DOHH2 (cell line): Measurements from ENCODE around the gene MSH6.

Experiments used
- H3F3A ChIP-seq: fragments of 200-600 bp; sonication (generic), shearing (Covaris generic); 2 replicates; pipeline ENCODE4 v1.6.0; 2016; ENCODE audit warnings: antibody characterized with exemption, mild to moderate bottlenecking; ENCODE audit not compliant: control insufficient read depth, insufficient read depth
- H3K27ac ChIP-seq: fragments of 200-600 bp; sonication (generic); 2 replicates; pipeline ENCODE4 v1.5.1; 2014; ENCODE audit warnings: low read depth, mild to moderate bottlenecking, low read length, moderate library complexity
- H3K27me3 ChIP-seq: fragments of 200-600 bp; sonication (generic); 2 replicates; pipeline ENCODE4 v1.6.1; 2014; ENCODE audit warnings: mild to moderate bottlenecking, low read length, mixed read lengths; ENCODE audit not compliant: control insufficient read depth
- H3K36me3 ChIP-seq: fragments of 200-600 bp; sonication (generic); 2 replicates; pipeline ENCODE4 v1.6.1; 2014; ENCODE audit warnings: mild to moderate bottlenecking, low read length, moderate library complexity, mixed read lengths; ENCODE audit not compliant: control insufficient read depth
- H3K4me1 ChIP-seq: fragments of 200-600 bp; sonication (generic); 2 replicates; pipeline ENCODE4 v1.6.1; 2014; ENCODE audit warnings: mild to moderate bottlenecking, low read length, mixed read lengths; ENCODE audit not compliant: control insufficient read depth
- H3K4me2 ChIP-seq: fragments of 200-600 bp; sonication (generic); 2 replicates; pipeline ENCODE4 v1.6.0; 2014; ENCODE audit warnings: mild to moderate bottlenecking, low read length, moderate library complexity
- H3K4me3 ChIP-seq: fragments of 200-600 bp; sonication (generic); 2 replicates; pipeline ENCODE4 v1.5.1; 2014; ENCODE audit warnings: mild to moderate bottlenecking, low read length, mixed read lengths
- H3K79me2 ChIP-seq: fragments of 200-600 bp; sonication (generic); 2 replicates; pipeline ENCODE4 v1.6.1; 2014; ENCODE audit warnings: mild to moderate bottlenecking, low read length, mixed read lengths; ENCODE audit not compliant: control insufficient read depth
- H3K9me2 ChIP-seq: fragments of 200-600 bp; sonication (generic); replicated peaks from 2 replicates; pipeline ENCODE4 v1.6.1; 2014; ENCODE audit warnings: mild to moderate bottlenecking, low read length, mixed read lengths; ENCODE audit not compliant: control insufficient read depth
- H3K9me3 ChIP-seq: fragments of 200-600 bp; sonication (generic); 2 replicates; pipeline ENCODE4 v1.6.1; 2014; ENCODE audit warnings: antibody characterized with exemption, low read length, mixed read lengths; ENCODE audit not compliant: control insufficient read depth, insufficient read depth
- H4K20me1 ChIP-seq: fragments of 200-600 bp; sonication (generic); 2 replicates; pipeline ENCODE4 v1.6.0; 2014; ENCODE audit warnings: low read depth, mild to moderate bottlenecking, antibody characterized with exemption, low read length, moderate library complexity; ENCODE audit not compliant: control insufficient read depth, insufficient read depth
- CTCF ChIP-seq: fragments of 200-600 bp; sonication (generic); IDR thresholded peaks from one replicate; pipeline ENCODE4 v1.5.1; 2014; ENCODE audit warnings: antibody characterized with exemption, mild to moderate bottlenecking, low read depth, low read length; ENCODE audit not compliant: poor library complexity, severe bottlenecking
- EZH2phosphoT487 ChIP-seq: fragments of 200-600 bp; sonication (generic); IDR thresholded peaks from 2 replicates; pipeline ENCODE4 v1.6.1; 2017; ENCODE audit warnings: borderline replicate concordance, mild to moderate bottlenecking, antibody characterized with exemption, low read length, moderate library complexity, mixed read lengths

Gene MSH6

GRCh38 chr2:47799031-47799609, 16.2 kb downstream of the MSH6 start:
- Histone ChIP-seq H3K9me3 (peaks cover 8% of the 10 kb centered on the region; the same call in 1 of the 2 replicates), H3K79me2 (peaks cover 99% of the 10 kb centered on the region), H3K4me3 (no peak overlapping the region), H3F3A (peaks cover 40% of the 10 kb centered on the region), H3K4me2 (no peak overlapping the region), H4K20me1 (peaks cover 7% of the 10 kb centered on the region; the same call in 1 of the 2 replicates), H3K27ac (no peak overlapping the region), H3K4me1 (peaks cover 16% of the 10 kb centered on the region), H3K9me2 (no peaks in the 10 kb centered on the region), H3K27me3 (no peaks in the 10 kb centered on the region), H3K36me3 (peaks cover 100% of the 10 kb centered on the region)
- TF ChIP-seq CTCF = no peak
- TF ChIP-seq EZH2phosphoT487 = no peak

- no peak for TF ChIP-seq CTCF
- no peak for TF ChIP-seq EZH2phosphoT487
- H3K4me3 ChIP-seq = no peak overlapping the region
- H3K79me2 ChIP-seq = peaks cover 84% of the 10 kb centered on the region
- peaks cover 52% of the 10 kb centered on the region for H3F3A ChIP-seq
- peaks cover 100% of the 10 kb centered on the region for H3K36me3 ChIP-seq
- H4K20me1 ChIP-seq = peaks cover 12% of the 10 kb centered on the region; the same call in 1 of the 2 replicates
- no peaks in the 10 kb centered on the region for H3K9me2 ChIP-seq
- H3K27ac ChIP-seq = no peak overlapping the region
- peaks cover 8% of the 10 kb centered on the region; the same call in 1 of the 2 replicates for H3K9me3 ChIP-seq
- peaks cover 16% of the 10 kb centered on the region for H3K4me1 ChIP-seq
- H3K27me3 ChIP-seq = no peaks in the 10 kb centered on the region
- H3K4me2 ChIP-seq = no peak overlapping the region
Observed at GRCh38 chr2:47801118-47801517, 18.2 kb downstream of the MSH6 start.

- peaks cover 69% of the 10 kb centered on the region for H3F3A ChIP-seq
- H3K4me1 ChIP-seq = peaks cover 16% of the 10 kb centered on the region
- H3K27ac ChIP-seq = no peak overlapping the region; the same call in 1 of the 2 replicates
- no peaks in the 10 kb centered on the region for H3K9me2 ChIP-seq
- peaks cover 13% of the 10 kb centered on the region; the same call in 1 of the 2 replicates for H4K20me1 ChIP-seq
- no peaks in the 10 kb centered on the region for H3K27me3 ChIP-seq
- H3K4me2 ChIP-seq = no peak overlapping the region
- peaks cover 8% of the 10 kb centered on the region; the same call in 1 of the 2 replicates for H3K9me3 ChIP-seq
- peaks cover 100% of the 10 kb centered on the region for H3K36me3 ChIP-seq
- peaks cover 61% of the 10 kb centered on the region for H3K79me2 ChIP-seq
- H3K4me3 ChIP-seq = no peak overlapping the region
- TF ChIP-seq EZH2phosphoT487 (no peak), CTCF (no peak)
Observed at GRCh38 chr2:47803363-47803762, 20.4 kb downstream of the MSH6 start.
